HG03457 (cell line): ENCODE measurements around the gene IGFBP1.

Experiments
- ATAC-seq: cut with Tn5 transposase; IDR thresholded peaks from one replicate; pipeline ENCODE4 v1.9.1; 2021; ENCODE audit warnings: moderate number of reproducible peaks; ENCODE audit not compliant: unreplicated experiment

IGFBP1 gene

GRCh38 chr7:45880433-45880860 is 7.8 kb upstream of the IGFBP1 start:
- no peak for ATAC-seq

- ATAC-seq = no peak
These were observed 7.0 kb upstream of the IGFBP1 start for GRCh38 chr7:45881280-45881758.

GRCh38 chr7:45881759-45882464 is 6.4 kb upstream of the IGFBP1 start:
- ATAC-seq = no peak

- no peak for ATAC-seq
These were observed 5.8 kb upstream of the IGFBP1 start for GRCh38 chr7:45882465-45882810.

GRCh38 chr7:45884136-45884535 is 4.2 kb upstream of the IGFBP1 start:
- ATAC-seq = no peak

GRCh38 chr7:45885264-45885882 is 2.9 kb upstream of the IGFBP1 start:
- ATAC-seq = no peak

GRCh38 chr7:45886931-45887667 is 1.2 kb upstream of the IGFBP1 start:
- no peak for ATAC-seq

- ATAC-seq = no peak
These were observed 692 bp downstream of the IGFBP1 start for GRCh38 chr7:45888993-45889366.

- ATAC-seq = no peak
These were observed 1.2 kb downstream of the IGFBP1 start for GRCh38 chr7:45889367-45890067.

- no peak for ATAC-seq
These were observed 2.0 kb downstream of the IGFBP1 start for GRCh38 chr7:45890125-45890901.

- no peak for ATAC-seq
These were observed 2.7 kb downstream of the IGFBP1 start for GRCh38 chr7:45890902-45891461.

GRCh38 chr7:45891462-45892402 is 3.4 kb downstream of the IGFBP1 start:
- ATAC-seq = no peak

- no peak for ATAC-seq
These were observed 4.2 kb downstream of the IGFBP1 start for GRCh38 chr7:45892407-45893035.

GRCh38 chr7:45893374-45893995 is 5.2 kb downstream of the IGFBP1 start:
- ATAC-seq = no peak

GRCh38 chr7:45893996-45894664 is 5.8 kb downstream of the IGFBP1 start:
- no peak for ATAC-seq

- ATAC-seq = no peak
These were observed 6.4 kb downstream of the IGFBP1 start for GRCh38 chr7:45894665-45895062.

GRCh38 chr7:45897042-45897690 is 8.9 kb downstream of the IGFBP1 start:
- no peak for ATAC-seq
